Measurements from ENCODE around the gene KIF26A.

KIF26A gene

GRCh38 chr14:104214431-104215218, 76.2 kb downstream of the KIF26A start:
- DNase-seq (ENCODE audit: low spot score), result no peak
- H3K4me3 ChIP-seq, result no peak overlapping the region
- TF ChIP-seq, protein P1, sequence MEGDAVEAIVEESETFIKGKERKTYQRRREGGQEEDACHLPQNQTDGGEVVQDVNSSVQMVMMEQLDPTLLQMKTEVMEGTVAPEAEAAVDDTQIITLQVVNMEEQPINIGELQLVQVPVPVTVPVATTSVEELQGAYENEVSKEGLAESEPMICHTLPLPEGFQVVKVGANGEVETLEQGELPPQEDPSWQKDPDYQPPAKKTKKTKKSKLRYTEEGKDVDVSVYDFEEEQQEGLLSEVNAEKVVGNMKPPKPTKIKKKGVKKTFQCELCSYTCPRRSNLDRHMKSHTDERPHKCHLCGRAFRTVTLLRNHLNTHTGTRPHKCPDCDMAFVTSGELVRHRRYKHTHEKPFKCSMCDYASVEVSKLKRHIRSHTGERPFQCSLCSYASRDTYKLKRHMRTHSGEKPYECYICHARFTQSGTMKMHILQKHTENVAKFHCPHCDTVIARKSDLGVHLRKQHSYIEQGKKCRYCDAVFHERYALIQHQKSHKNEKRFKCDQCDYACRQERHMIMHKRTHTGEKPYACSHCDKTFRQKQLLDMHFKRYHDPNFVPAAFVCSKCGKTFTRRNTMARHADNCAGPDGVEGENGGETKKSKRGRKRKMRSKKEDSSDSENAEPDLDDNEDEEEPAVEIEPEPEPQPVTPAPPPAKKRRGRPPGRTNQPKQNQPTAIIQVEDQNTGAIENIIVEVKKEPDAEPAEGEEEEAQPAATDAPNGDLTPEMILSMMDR (IDR thresholded peaks at IDR 0.05), result no peak
- H3K27ac ChIP-seq, result no peak overlapping the region

GRCh38 chr14:104215706-104216334, 77.4 kb downstream of the KIF26A start:
- TF ChIP-seq, protein P1 (IDR thresholded peaks at IDR 0.05), result no peak
- no peak for DNase-seq (ENCODE audit: low spot score)
- H3K27ac ChIP-seq, result no peak overlapping the region
- H3K4me3 ChIP-seq, result no peak overlapping the region

GRCh38 chr14:104216457-104216856, 78.1 kb downstream of the KIF26A start:
- no peak overlapping the region for H3K27ac ChIP-seq
- DNase-seq (ENCODE audit: low spot score), result no peak
- TF ChIP-seq, protein P1 (IDR thresholded peaks at IDR 0.05), result no peak
- H3K4me3 ChIP-seq, result no peak overlapping the region

- TF ChIP-seq, protein P1 (IDR thresholded peaks at IDR 0.05), result no peak
- no peak overlapping the region for H3K27ac ChIP-seq
- DNase-seq (ENCODE audit: low spot score), result no peak
- H3K4me3 ChIP-seq, result no peak overlapping the region
Measured at GRCh38 chr14:104217486-104218360, 79.3 kb downstream of the KIF26A start.

- no peak for DNase-seq (ENCODE audit: low spot score)
- no peak overlapping the region for H3K4me3 ChIP-seq
- TF ChIP-seq, protein P1 (IDR thresholded peaks at IDR 0.05), result no peak
- no peak overlapping the region for H3K27ac ChIP-seq
Measured at GRCh38 chr14:104218361-104219180, 80.2 kb downstream of the KIF26A start.

DNA sequence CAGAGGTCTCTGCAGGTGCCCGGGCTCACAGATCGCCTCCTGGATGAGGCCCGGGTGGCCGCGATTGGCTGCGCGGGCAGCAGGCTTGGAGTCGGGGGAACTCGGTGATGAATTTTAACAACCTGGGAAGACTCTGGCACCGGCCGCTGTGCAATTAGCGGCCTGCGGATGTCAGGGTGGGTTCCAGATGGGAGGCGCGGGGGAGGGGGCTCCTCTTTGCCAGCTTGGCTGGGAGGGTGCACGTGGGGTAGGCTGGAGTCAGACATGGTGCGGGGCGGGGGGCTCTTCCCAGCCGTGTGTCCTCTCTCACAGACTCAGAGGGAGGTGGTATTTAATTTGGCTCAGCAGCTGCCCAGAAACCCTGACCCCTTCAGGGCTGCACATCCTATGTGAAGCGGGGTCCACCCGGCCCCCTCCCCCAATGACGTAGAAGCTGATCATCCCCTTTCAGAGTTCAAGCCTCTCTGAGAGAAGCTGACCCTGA, 81.4 kb downstream of the KIF26A start:
- H3K27ac ChIP-seq, result no peak overlapping the region
- TF ChIP-seq, protein P1 (IDR thresholded peaks at IDR 0.05), result no peak
- DNase-seq (ENCODE audit: low spot score), result no peak
- H3K4me3 ChIP-seq, result no peak overlapping the region
